B cell (primary cell): ENCODE measurements around the gene CKAP2L.

Source experiments
- CTCF ChIP-seq: fragments of 200-600 bp; IDR thresholded peaks from one replicate; pipeline ENCODE4 v1.8.0; 2022; ENCODE audit warnings: antibody characterized with exemption, mild to moderate bottlenecking
- EZH2 ChIP-seq: IDR thresholded peaks from 2 replicates; pipeline ENCODE4 v1.6.1; 2012; ENCODE audit warnings: borderline replicate concordance, low read depth, mild to moderate bottlenecking, moderate library complexity, low read length; ENCODE audit not compliant: insufficient read depth, poor library complexity, severe bottlenecking

- TF ChIP-seq CTCF (no peak), EZH2 (no peak)
These were observed 4.0 kb upstream of the CKAP2L start for GRCh38 chr2:112768432-112768831.
